RWPE2 (cell line): ENCODE measurements around the gene CTSC.
"Not testable (repeated sequence)": the region's sequence is repeated elsewhere in the genome, so short reads cannot be mapped to it uniquely, and the experiment has no call there.

Source experiments
- ATAC-seq: fragments of 200-7000 bp; cut with Tn5 transposase; 3 replicates; pipeline ENCODE4 v1.9.1; 2021; ENCODE audit warnings: low read depth
- DNase-seq: peaks from one replicate; pipeline ENCODE4 v3.0.0-alpha.2; 2020; ENCODE audit warnings: low spot score
- H3K27ac ChIP-seq: fragments of 450-650 bp; 2 replicates; pipeline ENCODE4 v1.5.1; 2017; ENCODE audit warnings: mild to moderate bottlenecking; ENCODE audit not compliant: poor library complexity, severe bottlenecking
- H3K27me3 ChIP-seq: fragments of 250-450 bp; sonication (Bioruptor Pico); 2 replicates; pipeline ENCODE4 v1.5.1; 2021; ENCODE audit warnings: mild to moderate bottlenecking, moderate library complexity; ENCODE audit not compliant: insufficient read depth, poor library complexity, severe bottlenecking
- H3K36me3 ChIP-seq: fragments of 250-450 bp; sonication (Bioruptor Pico); 2 replicates; pipeline ENCODE4 v1.5.1; 2020; ENCODE audit warnings: low read depth, mild to moderate bottlenecking, moderate library complexity
- H3K4me1 ChIP-seq: fragments of 250-450 bp; sonication (Bioruptor Pico); 2 replicates; pipeline ENCODE4 v1.5.1; 2021; ENCODE audit warnings: mild to moderate bottlenecking, moderate library complexity; ENCODE audit not compliant: insufficient read depth, poor library complexity, severe bottlenecking
- H3K4me3 ChIP-seq: fragments of 250-450 bp; sonication (Bioruptor Pico); 2 replicates; pipeline ENCODE4 v1.5.1; 2021; ENCODE audit warnings: mild to moderate bottlenecking, moderate library complexity; ENCODE audit not compliant: severe bottlenecking
- H3K9me3 ChIP-seq: fragments of 250-450 bp; sonication (Bioruptor Pico); 2 replicates; pipeline ENCODE4 v1.5.1; 2021; ENCODE audit warnings: mild to moderate bottlenecking, moderate library complexity; ENCODE audit not compliant: severe bottlenecking
- CTCF ChIP-seq: fragments of 450-650 bp; IDR thresholded peaks from one replicate; pipeline ENCODE4 v1.5.1; 2017; ENCODE audit warnings: mild to moderate bottlenecking, moderate library complexity; ENCODE audit not compliant: poor library complexity, severe bottlenecking

CTSC gene

GRCh38 chr11:88324562-88325345, 12.8 kb downstream of the CTSC start:
- H3K27me3 ChIP-seq: no peaks in the 10 kb centered on the region
- DNase-seq (no peak), ATAC-seq (no peak)
- H3K4me3 ChIP-seq: no peak overlapping the region
- no peak for TF ChIP-seq CTCF
- H3K36me3 ChIP-seq: peaks cover 88% of the 10 kb centered on the region
- no peaks in the 10 kb centered on the region for H3K9me3 ChIP-seq
- no peak overlapping the region for H3K27ac ChIP-seq
- H3K4me1 ChIP-seq: peaks cover 15% of the 10 kb centered on the region

- not testable (repeated sequence) for H3K9me3 ChIP-seq, H3K4me3 ChIP-seq, ATAC-seq, DNase-seq, H3K27ac ChIP-seq, H3K27me3 ChIP-seq
- Histone ChIP-seq H3K4me1 (peaks cover 31% of the 10 kb centered on the region), H3K36me3 (peaks cover 73% of the 10 kb centered on the region)
Measured at GRCh38 chr11:88322881-88323280, 14.7 kb downstream of the CTSC start.

GRCh38 chr11:88321412-88321811, 16.1 kb downstream of the CTSC start:
- not testable (repeated sequence) for H3K9me3 ChIP-seq, ATAC-seq, H3K27me3 ChIP-seq, DNase-seq, H3K27ac ChIP-seq, H3K4me3 ChIP-seq
- H3K4me1 ChIP-seq: peaks cover 26% of the 10 kb centered on the region
- peaks cover 62% of the 10 kb centered on the region for H3K36me3 ChIP-seq

GRCh38 chr11:88320149-88320559, 17.4 kb downstream of the CTSC start:
- DNase-seq (no peak), ATAC-seq (peak; percentile 79)
- H3K4me1 ChIP-seq: peaks cover 26% of the 10 kb centered on the region
- H3K4me3 ChIP-seq: no peak overlapping the region
- H3K36me3 ChIP-seq: peaks cover 54% of the 10 kb centered on the region
- H3K9me3 ChIP-seq: no peaks in the 10 kb centered on the region
- no peaks in the 10 kb centered on the region for H3K27me3 ChIP-seq
- H3K27ac ChIP-seq: peak overlapping the region; percentile 17
- TF ChIP-seq CTCF: no peak

GRCh38 chr11:88318017-88318416, 19.5 kb downstream of the CTSC start:
- H3K36me3 ChIP-seq: peaks cover 42% of the 10 kb centered on the region
- H3K4me3 ChIP-seq: no peak overlapping the region
- no peak for DNase-seq
- no peak for TF ChIP-seq CTCF
- no peak for ATAC-seq
- peaks cover 26% of the 10 kb centered on the region for H3K4me1 ChIP-seq
- H3K27me3 ChIP-seq: no peaks in the 10 kb centered on the region
- no peaks in the 10 kb centered on the region for H3K9me3 ChIP-seq
- H3K27ac ChIP-seq: no peak overlapping the region

- Histone ChIP-seq H3K4me3 (no peak overlapping the region), H3K9me3 (no peaks in the 10 kb centered on the region), H3K27me3 (no peaks in the 10 kb centered on the region), H3K36me3 (peaks cover 38% of the 10 kb centered on the region), H3K4me1 (peaks cover 26% of the 10 kb centered on the region), H3K27ac (no peak overlapping the region)
- ATAC-seq (no peak), DNase-seq (no peak)
- no peak for TF ChIP-seq CTCF
Measured at GRCh38 chr11:88317536-88317935, 20.0 kb downstream of the CTSC start.
